OCI-LY3 (cell line): ENCODE measurements around the gene ZNF407.

Experiments
- CTCF ChIP-seq: fragments of 200-600, 300-600 bp; sonication (generic); IDR thresholded peaks from 2 replicates; pipeline ENCODE4 v1.5.1; 2014; ENCODE audit warnings: antibody characterized with exemption, low read length, low read depth
- EZH2phosphoT487 ChIP-seq: fragments of 200-600 bp; shearing (Covaris generic); IDR thresholded peaks from 2 replicates; pipeline ENCODE4 v1.6.1; 2018; ENCODE audit warnings: antibody characterized with exemption, mixed run types, low read depth

- TF ChIP-seq CTCF: no peak
- TF ChIP-seq EZH2phosphoT487: no peak
Observed at GRCh38 chr18:74789078-74789477, 191.4 kb downstream of the ZNF407 start.
